Measurements from ENCODE around the gene FHOD3. TPM values are rescaled to one million over a fixed set of nuclear protein-coding genes. Genes with fewer than 3 reads are reported as not detected.

FHOD3 gene
- total RNA-seq, 1 experiment from 2014 or later, result 22.7 TPM

DNA sequence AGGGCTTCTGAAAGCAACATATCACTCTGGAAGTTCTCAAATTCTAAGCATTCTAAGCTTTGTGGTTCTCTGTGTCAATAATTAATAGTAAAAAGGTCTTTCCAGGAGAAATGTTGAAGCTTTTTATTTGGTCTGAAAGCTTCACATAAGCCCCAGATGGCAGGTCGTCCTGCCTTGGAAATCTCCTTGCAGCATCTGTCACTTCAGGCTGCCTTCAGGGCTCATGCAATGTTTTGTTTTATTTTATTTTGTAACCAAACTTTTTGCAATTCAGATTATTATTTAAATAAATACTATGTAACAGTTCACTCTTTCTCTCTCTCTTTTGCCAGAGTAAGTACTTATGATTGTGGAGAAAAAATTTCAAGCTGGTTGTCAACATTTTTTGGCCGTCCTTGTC, 46.7 kb upstream of the FHOD3 start:
- CTCF ChIA-PET, result no interaction called here
- ATAC-seq (no peak), DNase-seq (ENCODE audit: low read depth, low spot score) (no peak)
- POLR2A ChIA-PET, result no interaction called here
- intact Hi-C loops (cut with micrococcal nuclease; ENCODE audit: unreplicated experiment) (no loop called here), in situ Hi-C loops (cut with HindIII; ENCODE audit: low pct_unique_long_range_greater_than_20kb, low sequenced_read_pairs) (no loop called here)
- no TSS peak for BruUV-seq (replicated peaks)
- H3K27ac ChIP-seq (ENCODE audit: low read length), result no peak overlapping the region
- no peaks in the 10 kb centered on the region for H3K4me1 ChIP-seq (ENCODE audit: control insufficient read depth, insufficient read depth, low read length)
- TF ChIP-seq, protein P1, sequence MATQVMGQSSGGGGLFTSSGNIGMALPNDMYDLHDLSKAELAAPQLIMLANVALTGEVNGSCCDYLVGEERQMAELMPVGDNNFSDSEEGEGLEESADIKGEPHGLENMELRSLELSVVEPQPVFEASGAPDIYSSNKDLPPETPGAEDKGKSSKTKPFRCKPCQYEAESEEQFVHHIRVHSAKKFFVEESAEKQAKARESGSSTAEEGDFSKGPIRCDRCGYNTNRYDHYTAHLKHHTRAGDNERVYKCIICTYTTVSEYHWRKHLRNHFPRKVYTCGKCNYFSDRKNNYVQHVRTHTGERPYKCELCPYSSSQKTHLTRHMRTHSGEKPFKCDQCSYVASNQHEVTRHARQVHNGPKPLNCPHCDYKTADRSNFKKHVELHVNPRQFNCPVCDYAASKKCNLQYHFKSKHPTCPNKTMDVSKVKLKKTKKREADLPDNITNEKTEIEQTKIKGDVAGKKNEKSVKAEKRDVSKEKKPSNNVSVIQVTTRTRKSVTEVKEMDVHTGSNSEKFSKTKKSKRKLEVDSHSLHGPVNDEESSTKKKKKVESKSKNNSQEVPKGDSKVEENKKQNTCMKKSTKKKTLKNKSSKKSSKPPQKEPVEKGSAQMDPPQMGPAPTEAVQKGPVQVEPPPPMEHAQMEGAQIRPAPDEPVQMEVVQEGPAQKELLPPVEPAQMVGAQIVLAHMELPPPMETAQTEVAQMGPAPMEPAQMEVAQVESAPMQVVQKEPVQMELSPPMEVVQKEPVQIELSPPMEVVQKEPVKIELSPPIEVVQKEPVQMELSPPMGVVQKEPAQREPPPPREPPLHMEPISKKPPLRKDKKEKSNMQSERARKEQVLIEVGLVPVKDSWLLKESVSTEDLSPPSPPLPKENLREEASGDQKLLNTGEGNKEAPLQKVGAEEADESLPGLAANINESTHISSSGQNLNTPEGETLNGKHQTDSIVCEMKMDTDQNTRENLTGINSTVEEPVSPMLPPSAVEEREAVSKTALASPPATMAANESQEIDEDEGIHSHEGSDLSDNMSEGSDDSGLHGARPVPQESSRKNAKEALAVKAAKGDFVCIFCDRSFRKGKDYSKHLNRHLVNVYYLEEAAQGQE (IDR thresholded peaks at IDR 0.05; ENCODE audit: insufficient read depth in 1 of 2, low read depth in 2 of 2, low read length in 1 of 2), result no peak
- TF ChIP-seq TCF7L2 (IDR thresholded peaks at IDR 0.05; ENCODE audit: low read depth, low read length), result no peak
- TF ChIP-seq SIN3A (IDR thresholded peaks at IDR 0.05; ENCODE audit: borderline replicate concordance, insufficient read depth, low read depth, low read length), result no peak
- TF ChIP-seq, protein P2, sequence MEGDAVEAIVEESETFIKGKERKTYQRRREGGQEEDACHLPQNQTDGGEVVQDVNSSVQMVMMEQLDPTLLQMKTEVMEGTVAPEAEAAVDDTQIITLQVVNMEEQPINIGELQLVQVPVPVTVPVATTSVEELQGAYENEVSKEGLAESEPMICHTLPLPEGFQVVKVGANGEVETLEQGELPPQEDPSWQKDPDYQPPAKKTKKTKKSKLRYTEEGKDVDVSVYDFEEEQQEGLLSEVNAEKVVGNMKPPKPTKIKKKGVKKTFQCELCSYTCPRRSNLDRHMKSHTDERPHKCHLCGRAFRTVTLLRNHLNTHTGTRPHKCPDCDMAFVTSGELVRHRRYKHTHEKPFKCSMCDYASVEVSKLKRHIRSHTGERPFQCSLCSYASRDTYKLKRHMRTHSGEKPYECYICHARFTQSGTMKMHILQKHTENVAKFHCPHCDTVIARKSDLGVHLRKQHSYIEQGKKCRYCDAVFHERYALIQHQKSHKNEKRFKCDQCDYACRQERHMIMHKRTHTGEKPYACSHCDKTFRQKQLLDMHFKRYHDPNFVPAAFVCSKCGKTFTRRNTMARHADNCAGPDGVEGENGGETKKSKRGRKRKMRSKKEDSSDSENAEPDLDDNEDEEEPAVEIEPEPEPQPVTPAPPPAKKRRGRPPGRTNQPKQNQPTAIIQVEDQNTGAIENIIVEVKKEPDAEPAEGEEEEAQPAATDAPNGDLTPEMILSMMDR (IDR thresholded peaks at IDR 0.05), result no peak
- no peak for TF ChIP-seq POLR2AphosphoS5 (IDR thresholded peaks at IDR 0.05; ENCODE audit: low read depth, low read length)
- no peaks in the 10 kb centered on the region for H3K9me3 ChIP-seq (ENCODE audit: control insufficient read depth, insufficient read depth, low read depth, low read length)
- H3K4me3 ChIP-seq (ENCODE audit: low read depth in 2 of 2, low read length in 2 of 2), result no peak overlapping the region
- no peaks in the 10 kb centered on the region for H3K36me3 ChIP-seq (ENCODE audit: control insufficient read depth, insufficient read depth, low read length)
- H3K27me3 ChIP-seq (ENCODE audit: control insufficient read depth, insufficient read depth, low read length), result no peaks in the 10 kb centered on the region

DNA sequence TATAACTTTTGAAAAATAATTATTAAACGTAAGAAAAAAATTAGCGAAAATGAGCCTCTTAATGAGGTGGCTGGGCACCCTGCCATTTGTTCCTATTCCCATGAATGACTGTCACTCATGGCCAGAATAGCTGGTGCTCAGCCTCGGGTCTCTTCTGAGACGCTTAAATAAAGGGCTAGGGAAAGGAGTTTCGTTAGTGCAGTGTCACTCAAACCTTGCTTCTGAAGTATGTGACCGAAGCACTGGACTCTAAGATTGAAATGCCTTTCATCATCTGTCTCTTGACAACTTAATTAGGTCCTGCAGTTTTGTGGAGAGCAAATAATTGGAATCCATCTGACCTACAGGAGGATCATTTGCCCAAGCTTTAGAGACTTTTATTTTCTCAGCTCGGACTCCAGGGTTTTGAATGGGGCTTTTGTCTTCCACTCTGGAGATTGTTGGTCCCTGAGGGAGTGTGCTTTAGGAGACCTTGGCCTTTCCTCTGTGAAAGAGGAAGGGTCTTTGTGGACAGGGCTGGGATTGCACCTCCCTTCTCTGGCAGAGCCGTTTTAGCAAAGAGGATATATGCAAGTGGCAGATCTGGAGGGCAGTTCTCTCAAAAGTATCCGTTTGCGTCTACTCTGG, 42.3 kb upstream of the FHOD3 start:
- TF ChIP-seq SIN3A (IDR thresholded peaks at IDR 0.05; ENCODE audit: borderline replicate concordance, insufficient read depth, low read depth, low read length) (no peak), POLR2AphosphoS5 (IDR thresholded peaks at IDR 0.05; ENCODE audit: low read depth, low read length) (no peak), TCF7L2 (IDR thresholded peaks at IDR 0.05; ENCODE audit: low read depth, low read length) (no peak)
- TF ChIP-seq, protein P1 (IDR thresholded peaks at IDR 0.05; ENCODE audit: insufficient read depth in 1 of 2, low read depth in 2 of 2, low read length in 1 of 2), result no peak
- TF ChIP-seq, protein P2 (IDR thresholded peaks at IDR 0.05), result no peak
- CTCF ChIA-PET, result no interaction called here
- no peak for ATAC-seq

More for the DNA sequence above, 42.3 kb upstream of the FHOD3 start:
- intact Hi-C loops (cut with micrococcal nuclease; ENCODE audit: unreplicated experiment), result no loop called here
- no TSS peak for BruUV-seq (replicated peaks)
- DNase-seq (ENCODE audit: low read depth, low spot score), result no peak
- in situ Hi-C loops (cut with HindIII; ENCODE audit: low pct_unique_long_range_greater_than_20kb, low sequenced_read_pairs), result no loop called here
- no peak overlapping the region for H3K4me3 ChIP-seq (ENCODE audit: low read depth in 2 of 2, low read length in 2 of 2)
- no peaks in the 10 kb centered on the region for H3K27me3 ChIP-seq (ENCODE audit: control insufficient read depth, insufficient read depth, low read length)
- no peaks in the 10 kb centered on the region for H3K9me3 ChIP-seq (ENCODE audit: control insufficient read depth, insufficient read depth, low read depth, low read length)
- H3K4me1 ChIP-seq (ENCODE audit: control insufficient read depth, insufficient read depth, low read length), result no peaks in the 10 kb centered on the region
- POLR2A ChIA-PET, result interaction anchor here (0.6 kb wide), 1 partner anchor 9 kb away, joined by 6 read pairs; no protein-coding TSS in a partner anchor
- H3K27ac ChIP-seq (ENCODE audit: low read length), result no peak overlapping the region
- H3K36me3 ChIP-seq (ENCODE audit: control insufficient read depth, insufficient read depth, low read length), result no peaks in the 10 kb centered on the region

All from Panc1 (cell line).